H9 (cell line): ENCODE measurements around the gene OCIAD2. TPM values are rescaled to one million over a fixed set of nuclear protein-coding genes. Genes with fewer than 3 reads are reported as not detected.

ENCODE experiments used
- DNase-seq: peaks from one replicate; pipeline ENCODE4 v3.0.0-alpha.2; 2017
- H2AFZ ChIP-seq: one replicate; pipeline ENCODE4 v1.6.1; 2013; ENCODE audit warnings: mild to moderate bottlenecking, low read length, control low read depth, moderate library complexity
- H2AK5ac ChIP-seq: 2 replicates; pipeline ENCODE4 v1.6.1; 2013; ENCODE audit warnings: low read length, control low read depth, mixed read lengths; ENCODE audit not compliant: insufficient read length
- H2BK120ac ChIP-seq: one replicate; pipeline ENCODE4 v1.6.1; 2013; ENCODE audit warnings: low read depth, mild to moderate bottlenecking, low read length, control low read depth, inconsistent platforms; ENCODE audit not compliant: poor library complexity, severe bottlenecking
- H2BK12ac ChIP-seq: 2 replicates; pipeline ENCODE4 v1.6.1; 2013; ENCODE audit warnings: low read length, control low read depth, mixed read lengths, low read depth; ENCODE audit not compliant: insufficient read length
- H2BK15ac ChIP-seq: 2 replicates; pipeline ENCODE4 v1.6.1; 2013; ENCODE audit warnings: low read depth, low read length, control low read depth
- H2BK20ac ChIP-seq: one replicate; pipeline ENCODE4 v1.6.1; 2013; ENCODE audit warnings: low read depth, mild to moderate bottlenecking, low read length, control low read depth, inconsistent platforms; ENCODE audit not compliant: poor library complexity, severe bottlenecking
- H2BK5ac ChIP-seq: 2 replicates; pipeline ENCODE4 v1.6.1; 2013; ENCODE audit warnings: low read length, control low read depth, mixed read lengths; ENCODE audit not compliant: insufficient read length
- H3K14ac ChIP-seq: 2 replicates; pipeline ENCODE4 v1.6.1; 2013; ENCODE audit warnings: low read length, control low read depth; ENCODE audit not compliant: insufficient read depth
- H3K18ac ChIP-seq: 2 replicates; pipeline ENCODE4 v1.6.1; 2013; ENCODE audit warnings: low read depth, mild to moderate bottlenecking, mixed read lengths, low read length, control low read depth; ENCODE audit not compliant: insufficient read length
- H3K23ac ChIP-seq: 2 replicates; pipeline ENCODE4 v1.6.1; 2013; ENCODE audit warnings: low read length, control low read depth, mixed read lengths, low read depth; ENCODE audit not compliant: insufficient read length
- H3K23me2 ChIP-seq: 2 replicates; pipeline ENCODE4 v1.6.1; 2013; ENCODE audit warnings: low read depth, mild to moderate bottlenecking, mixed read lengths, low read length, control low read depth; ENCODE audit not compliant: insufficient read length, poor library complexity, severe bottlenecking
- H3K27ac ChIP-seq: 2 replicates; pipeline ENCODE4 v1.5.1; 2013; ENCODE audit warnings: low read length, control low read depth, mixed read lengths, low read depth; ENCODE audit not compliant: insufficient read length
- H3K27me3 ChIP-seq: 2 replicates; pipeline ENCODE4 v1.6.1; 2013; ENCODE audit warnings: low read length, control low read depth, inconsistent platforms; ENCODE audit not compliant: insufficient read depth
- H3K4ac ChIP-seq: 2 replicates; pipeline ENCODE4 v1.6.1; 2013; ENCODE audit warnings: low read depth, mild to moderate bottlenecking, control low read depth, inconsistent platforms, low read length, moderate library complexity
- H3K4me1 ChIP-seq: 2 replicates; pipeline ENCODE4 v1.6.1; 2013; ENCODE audit warnings: low read length, control low read depth, inconsistent platforms; ENCODE audit not compliant: insufficient read depth
- H3K4me2 ChIP-seq: 2 replicates; pipeline ENCODE4 v1.6.1; 2013; ENCODE audit warnings: low read length, control low read depth, mixed read lengths; ENCODE audit not compliant: insufficient read length, insufficient read depth
- H3K56ac ChIP-seq: 2 replicates; pipeline ENCODE4 v1.6.1; 2013; ENCODE audit warnings: low read depth, mild to moderate bottlenecking, mixed read lengths, low read length, control low read depth; ENCODE audit not compliant: insufficient read length
- H3K79me1 ChIP-seq: 2 replicates; pipeline ENCODE4 v1.6.1; 2013; ENCODE audit warnings: low read depth, mild to moderate bottlenecking, moderate library complexity, low read length, control low read depth, inconsistent platforms; ENCODE audit not compliant: insufficient read depth, poor library complexity, severe bottlenecking
- H3K79me2 ChIP-seq: 2 replicates; pipeline ENCODE4 v1.6.1; 2013; ENCODE audit warnings: low read length, control low read depth, inconsistent platforms; ENCODE audit not compliant: insufficient read depth
- H3K9ac ChIP-seq: 2 replicates; pipeline ENCODE4 v1.6.1; 2013; ENCODE audit warnings: low read length, control low read depth, mixed read lengths; ENCODE audit not compliant: insufficient read length; ENCODE audit errors: extremely low read depth
- H3K9me3 ChIP-seq: one replicate; pipeline ENCODE4 v1.6.1; 2013; ENCODE audit warnings: low read depth, low read length, inconsistent platforms; ENCODE audit not compliant: control insufficient read depth
- H3T11ph ChIP-seq: one replicate; pipeline ENCODE4 v1.6.1; 2013; ENCODE audit warnings: mild to moderate bottlenecking, low read length, control low read depth, inconsistent platforms
- H4K20me1 ChIP-seq: one replicate; pipeline ENCODE4 v1.6.1; 2013; ENCODE audit not compliant: control insufficient read depth, insufficient read length, insufficient read depth
- H4K5ac ChIP-seq: 2 replicates; pipeline ENCODE4 v1.6.1; 2013; ENCODE audit warnings: low read depth, mild to moderate bottlenecking, mixed read lengths, low read length, control low read depth; ENCODE audit not compliant: insufficient read length
- H4K8ac ChIP-seq: replicated peaks from 2 replicates; pipeline ENCODE4 v1.6.1; 2013; ENCODE audit warnings: low read length, control low read depth, mixed read lengths, low read depth; ENCODE audit not compliant: insufficient read length
- H4K91ac ChIP-seq: 2 replicates; pipeline ENCODE4 v1.6.1; 2013; ENCODE audit warnings: low read depth, mild to moderate bottlenecking, moderate library complexity, mixed read lengths, low read length, control low read depth; ENCODE audit not compliant: insufficient read length
- H3K27ac Mint-ChIP-seq, 3 experiments: 2 replicates in 2 of 3; 3 replicates in 1 of 3; pipeline ENCODE4 v1.8.0; 2020 to 2021; ENCODE audit warnings: mixed read lengths in 3 of 3, mild to moderate bottlenecking in 1 of 3, moderate library complexity in 1 of 3
- H3K27me3 Mint-ChIP-seq: 2 replicates; pipeline ENCODE4 v1.8.0; 2021; ENCODE audit warnings: low read depth, mild to moderate bottlenecking, moderate library complexity, mixed read lengths
- H3K36me3 Mint-ChIP-seq, 3 experiments: 2 replicates in 2 of 3; 3 replicates in 1 of 3; pipeline ENCODE4 v1.8.0; 2020 to 2021; ENCODE audit warnings: low read depth in 3 of 3, mixed read lengths in 3 of 3; ENCODE audit not compliant: insufficient read depth in 1 of 3
- H3K4me1 Mint-ChIP-seq, 2 experiments: 2 replicates each; pipeline ENCODE4 v1.8.0; 2020; ENCODE audit warnings: mixed read lengths in 2 of 2
- H3K4me3 Mint-ChIP-seq, 2 experiments: 2 replicates in 1 of 2; 3 replicates in 1 of 2; pipeline ENCODE4 v1.8.0; 2020 to 2021; ENCODE audit warnings: mild to moderate bottlenecking in 2 of 2, mixed read lengths in 2 of 2, moderate library complexity in 1 of 2
- H3K9me3 Mint-ChIP-seq, 2 experiments: 2 replicates in 1 of 2; 3 replicates in 1 of 2; pipeline ENCODE4 v1.8.0; 2020; ENCODE audit warnings: mild to moderate bottlenecking in 2 of 2, mixed read lengths in 2 of 2, moderate library complexity in 1 of 2
- CTCF ChIP-seq: fragments of 200-600 bp; sonication (generic); conservative IDR thresholded peaks from 3 replicates; pipeline ENCODE4 v1.8.0; 2021; ENCODE audit warnings: antibody characterized with exemption, mild to moderate bottlenecking
- WGBS: extraction: QIAGEN DNeasy Blood & Tissue Kit; methylation state at CpG from one replicate; pipeline ENCODE4 v1.1.7; 2013; ENCODE audit warnings: missing lambda C conversion rate, low lambda C conversion rate, mixed read lengths; ENCODE audit not compliant: insufficient read length; ENCODE audit errors: extremely low coverage; 5-methylcytosine and 5-hydroxymethylcytosine counted together
- total RNA-seq: library from RNA; stranded (reverse); gene quantifications from 2 replicates; pipeline ENCODE4 v1.2.1, GENCODE V29; 2021

Gene OCIAD2
- total RNA-seq, 1 experiment from 2014 or later = 108 TPM

- H3K36me3 Mint-ChIP-seq = peaks cover 16 to 35% (median 23%) of the 10 kb centered on the region in 3 experiments
- Histone ChIP-seq H3K27ac (no peak overlapping the region), H3K23ac (no peak overlapping the region)
These were observed 43.9 kb downstream of the OCIAD2 start for GRCh38 chr4:48862661-48863060.

More at GRCh38 chr4:48862661-48863060, 43.9 kb downstream of the OCIAD2 start:
- Mint-ChIP-seq H3K4me3 (no peak overlapping the region), H3K27me3 (peaks cover 1% of the 10 kb centered on the region; the same call in 1 of the 2 replicates), H3K9me3 (peaks cover 16% of the 10 kb centered on the region in 2 experiments), H3K27ac (peak overlapping the region in 1 of 3 experiments; percentile 77; a peak in 1 of 7 replicates), H3K4me1 (no peaks in the 10 kb centered on the region)
- no peaks in the 10 kb centered on the region; the same call in 1 of the 2 replicates for H3K27me3 ChIP-seq
- H2AFZ ChIP-seq = no peak overlapping the region
- H3K4ac ChIP-seq = no peak overlapping the region
- H3K79me2 ChIP-seq = no peaks in the 10 kb centered on the region
- H3T11ph ChIP-seq = no peak overlapping the region
- H2BK120ac ChIP-seq = no peak overlapping the region
- H3K56ac ChIP-seq = no peak overlapping the region
- H2AK5ac ChIP-seq = no peak overlapping the region
- H2BK20ac ChIP-seq = no peak overlapping the region
- H3K18ac ChIP-seq = no peak overlapping the region
- no peaks in the 10 kb centered on the region for H3K23me2 ChIP-seq
- no peak overlapping the region for H2BK12ac ChIP-seq
- no peak overlapping the region for H4K5ac ChIP-seq
- no peaks in the 10 kb centered on the region for H4K20me1 ChIP-seq
- H2BK15ac ChIP-seq = no peak overlapping the region
- no peak overlapping the region for H2BK5ac ChIP-seq
- DNase-seq = no peak
- no peak overlapping the region for H3K9ac ChIP-seq
- H3K9me3 ChIP-seq = no peaks in the 10 kb centered on the region
- no peaks in the 10 kb centered on the region for H3K4me1 ChIP-seq
- H3K14ac ChIP-seq = no peak overlapping the region
- TF ChIP-seq CTCF = no peak
- no peak overlapping the region for H4K8ac ChIP-seq
- no peaks in the 10 kb centered on the region for H3K79me1 ChIP-seq
- no CpG with 5 or more reads among the region's 1 CpG for WGBS
- H3K4me2 ChIP-seq = no peak overlapping the region
- H4K91ac ChIP-seq = no peak overlapping the region
